K562 (cell line): ENCODE measurements around the gene LDAF1. TPM values are rescaled to one million over a fixed set of nuclear protein-coding genes. Genes with fewer than 3 reads are reported as not detected.

Source experiments
- ATAC-seq: fragments of 200-7000 bp; cut with Tn5 transposase; 3 replicates; pipeline ENCODE4 v1.9.1; 2020; ENCODE audit warnings: moderate library complexity
- BruUV-seq: library from RNA; stranded (reverse); fragments of 400-500 nt; replicated peaks from 2 replicates; lab custom pipeline; 2021; lab: Mats Ljungman, UMichigan
- CTCF ChIA-PET: fragments of 300-600 bp; formaldehyde crosslinking; extraction: SDS; loops from one replicate; lab custom pipeline; 2021; ENCODE audit warnings: low intra/inter-chr PET ratio; lab: Yijun Ruan, JAX
- POLR2A ChIA-PET: fragments of 300-600, 350-650 bp; sonication (Branson Sonifier 250); formaldehyde crosslinking; extraction: SDS; loops from one replicate; lab custom pipeline; 2021; ENCODE audit warnings: antibody characterized with exemption, inconsistent platforms; lab: Yijun Ruan, JAX
- DNase-seq, 4 experiments: peaks; one replicate each; pipeline versions ENCODE4 v3.0.0 to v3.0.0-alpha.2; 2011 to 2018; ENCODE audit warnings: low spot score in 3 of 4, mixed read lengths in 3 of 4; ENCODE audit errors: extremely low read depth in 1 of 4
- FAIRE-seq: peaks from 2 replicates; lab custom pipeline; 2011; peaks lifted over from hg19 to GRCh38; lab: Jason Lieb, UNC
- H2AFZ ChIP-seq: 2 replicates; pipeline ENCODE4 v1.6.0; 2011; ENCODE audit warnings: low read depth, low read length, control low read depth, inconsistent platforms
- H3K27ac ChIP-seq: fragments of 200-600 bp; 3 replicates; pipeline ENCODE4 v1.8.0; 2011; ENCODE audit warnings: low read depth, mild to moderate bottlenecking, control low read depth, inconsistent platforms, low read length, moderate library complexity, mixed read lengths; ENCODE audit errors: extremely low read depth
- H3K27me3 ChIP-seq, 2 experiments: fragments of 300-600 bp in 1 of 2; 2 replicates in 1 of 2; 3 replicates in 1 of 2; pipeline versions ENCODE4 v1.6.0 to v1.8.0; 2011; ENCODE audit warnings: inconsistent platforms in 2 of 2, low read length in 2 of 2, mild to moderate bottlenecking in 1 of 2, mixed read lengths in 1 of 2, moderate library complexity in 1 of 2; ENCODE audit not compliant: control insufficient read depth in 2 of 2, insufficient read depth in 2 of 2
- H3K36me3 ChIP-seq: fragments of 300-600 bp; 3 replicates; pipeline ENCODE4 v1.8.0; 2011; ENCODE audit warnings: mild to moderate bottlenecking, low read length, inconsistent platforms; ENCODE audit not compliant: control insufficient read depth, insufficient read depth
- H3K4me1 ChIP-seq, 2 experiments: fragments of 200-600 bp in 1 of 2; replicated peaks in 1 of 2; 2 replicates in 1 of 2; 3 replicates in 1 of 2; pipeline versions ENCODE4 v1.5.1 to v1.8.0; 2011; ENCODE audit warnings: inconsistent platforms in 2 of 2, low read length in 2 of 2, mild to moderate bottlenecking in 1 of 2, mixed read lengths in 1 of 2, moderate library complexity in 1 of 2; ENCODE audit not compliant: control insufficient read depth in 2 of 2, insufficient read depth in 2 of 2
- H3K4me2 ChIP-seq: 2 replicates; pipeline ENCODE4 v1.6.1; 2011; ENCODE audit warnings: low read length, control low read depth, inconsistent platforms, mixed read lengths; ENCODE audit not compliant: insufficient read depth
- H3K4me3 ChIP-seq: fragments of 200-600 bp; sonication (generic), shearing (Covaris generic); 2 replicates; pipeline ENCODE4 v1.5.1; 2016; ENCODE audit warnings: control low read depth, inconsistent platforms
- H3K79me2 ChIP-seq: fragments of 200-600 bp; 3 replicates; pipeline ENCODE4 v1.8.0; 2011; ENCODE audit warnings: low read length, inconsistent platforms; ENCODE audit not compliant: control insufficient read depth, insufficient read depth
- H3K9ac ChIP-seq, 2 experiments: 2 replicates each; pipeline versions ENCODE4 v1.6.0 to v1.6.1; 2011; ENCODE audit warnings: low read depth in 2 of 2, low read length in 2 of 2, control low read depth in 1 of 2, inconsistent platforms in 1 of 2, mild to moderate bottlenecking in 1 of 2, mixed read lengths in 1 of 2; ENCODE audit not compliant: insufficient read depth in 1 of 2
- H3K9me1 ChIP-seq: one replicate; pipeline ENCODE4 v1.6.0; 2011; ENCODE audit warnings: inconsistent platforms, mild to moderate bottlenecking, low read length, moderate library complexity; ENCODE audit not compliant: control insufficient read depth, insufficient read depth
- H3K9me3 ChIP-seq: replicated peaks from 2 replicates; pipeline ENCODE4 v1.5.1; 2011; ENCODE audit warnings: low read depth, low read length, inconsistent platforms; ENCODE audit not compliant: control insufficient read depth, insufficient read depth
- H4K20me1 ChIP-seq: replicated peaks from 2 replicates; pipeline ENCODE4 v1.6.1; 2011; ENCODE audit warnings: low read length, inconsistent platforms, mixed read lengths; ENCODE audit not compliant: control insufficient read depth, insufficient read depth
- BRF2 ChIP-seq: IDR thresholded peaks from 3 replicates; pipeline ENCODE4 v1.6.1; 2011; ENCODE audit warnings: borderline replicate concordance, mild to moderate bottlenecking; ENCODE audit not compliant: insufficient read length, insufficient read depth
- GATA2 ChIP-seq: sonication (generic); formaldehyde crosslinking; IDR thresholded peaks from 2 replicates; pipeline ENCODE4 v1.4.0; 2020; ENCODE audit warnings: mild to moderate bottlenecking, missing genetic modification reagents
- KAT7 ChIP-seq: sonication (generic); formaldehyde crosslinking; IDR thresholded peaks from 2 replicates; pipeline ENCODE4 v1.8.0; 2022; ENCODE audit warnings: missing genetic modification reagents, mild to moderate bottlenecking, borderline replicate concordance
- PBX2 ChIP-seq, 2 experiments: IDR thresholded peaks in 1 of 2; conservative IDR thresholded peaks in 1 of 2; 2 replicates each; pipeline ENCODE4 v1.6.1; 2016; ENCODE audit warnings: low read depth in 2 of 2, mild to moderate bottlenecking in 1 of 2, missing compliant biosample characterization in 1 of 2, missing genetic modification characterization in 1 of 2, moderate library complexity in 1 of 2
- RERE ChIP-seq: sonication (generic); formaldehyde crosslinking; IDR thresholded peaks from 2 replicates; pipeline ENCODE4 v1.8.0; 2023; ENCODE audit warnings: missing genetic modification reagents, mild to moderate bottlenecking, borderline replicate concordance
- RHOXF2B ChIP-seq: fragments of 250-450 bp; sonication (Bioruptor Pico); conservative IDR thresholded peaks from 2 replicates; pipeline ENCODE4 v1.5.1; 2021
- SMC3 ChIP-seq: conservative IDR thresholded peaks from 2 replicates; pipeline ENCODE4 v1.6.1; 2011; ENCODE audit warnings: low read depth, low read length, improper control_type of control experiment; ENCODE audit not compliant: insufficient read depth
- ZKSCAN8 ChIP-seq: fragments of 200-800 bp; sonication (Bioruptor generic); IDR thresholded peaks from 2 replicates; pipeline ENCODE4 v1.6.1; 2016; ENCODE audit warnings: missing genetic modification characterization, missing compliant biosample characterization
- ZNF316 ChIP-seq: fragments of 450-650 bp; IDR thresholded peaks from 2 replicates; pipeline ENCODE4 v1.6.1; 2016
- ZNF561 ChIP-seq: fragments of 450-650 bp; formaldehyde crosslinking; conservative IDR thresholded peaks from 2 replicates; pipeline ENCODE4 v1.4.0; 2020; ENCODE audit warnings: mild to moderate bottlenecking, moderate library complexity
- WGBS: fragments of 100-300 bp; shearing (Covaris generic); methylation state at CpG from one replicate; pipeline ENCODE4 v1.1.6; 2016; ENCODE audit warnings: low coverage, mixed read lengths; ENCODE audit not compliant: insufficient coverage; ENCODE audit errors: missing lambda C conversion rate; 5-methylcytosine and 5-hydroxymethylcytosine counted together
- in situ Hi-C: fragments of 300-500 bp; cut with MboI; formaldehyde crosslinking; loops from 4 replicates; pipeline ENCODE4 v1.15.0; 2018; ENCODE audit warnings: inconsistent platforms, mixed read lengths
- intact Hi-C: fragments of 100-400 bp; cut with micrococcal nuclease; formaldehyde crosslinking; loops from 2 replicates; pipeline ENCODE4 v1.14.2; 2022
- polyA plus RNA-seq, 8 experiments: library from polyadenylated mRNA; depleted of rRNA in 4 of 8; stranded (reverse) in 5 of 8; unstranded in 3 of 8; fragments of >200 nt; fragmentation: Nextera tagmentation in 2 of 8; fragmentation: Illumina TruSeq in 1 of 8; extraction: Ambion mirVana in 2 of 8; extraction: Trizol in 1 of 8; gene quantifications; 2 replicates each; pipeline versions ENCODE4 v1.2.1 to v1.2.3, GENCODE V29; 2011 to 2014; ENCODE audit warnings: inconsistent platforms in 1 of 8, missing spikeins in 1 of 8
- total RNA-seq, 7 experiments: library from RNA; depleted of rRNA in 6 of 7; stranded (reverse); fragments of >200 nt in 6 of 7; fragmentation: Illumina TruSeq in 2 of 7; extraction: Trizol in 2 of 7; gene quantifications; 2 replicates each; pipeline versions ENCODE4 v1.2.1 to v1.2.3, GENCODE V29; 2011 to 2021; ENCODE audit warnings: low replicate concordance in 1 of 7

The LDAF1 gene
- total and polyA plus RNA-seq, 9 of the 15 experiments (the other 6 are each of a cell fraction or from before 2014, with no cell fraction given) = 7.0 to 20.1 (median 12.5) TPM

GRCh38 chr16:21159281-21159951 is 942 bp downstream of the LDAF1 start (continued):
- no peak for TF ChIP-seq RERE (CRISPR knock-in tag)
- TF ChIP-seq GATA2 (CRISPR knock-in tag) = no peak
- TF ChIP-seq, all 486 proteins: peak for 11

GRCh38 chr16:21160276-21160675 is 1.8 kb downstream of the LDAF1 start:
- DNase-seq (no peak), ATAC-seq (no peak), FAIRE-seq (no peak)
- no peaks in the 10 kb centered on the region for H3K9me1 ChIP-seq
- peaks cover 23% of the 10 kb centered on the region for H3K36me3 ChIP-seq
- no peaks in the 10 kb centered on the region for H3K9me3 ChIP-seq
- H3K9ac ChIP-seq = no peak overlapping the region; a peak in 1 of 4 replicates
- H3K27ac ChIP-seq = no peak overlapping the region
- no peaks in the 10 kb centered on the region for H4K20me1 ChIP-seq
- no peaks in the 10 kb centered on the region for H3K27me3 ChIP-seq
- no TSS peak for BruUV-seq
- H2AFZ ChIP-seq = no peak overlapping the region
- in situ Hi-C loops (no loop called here), intact Hi-C loops (no loop called here)
- WGBS = 71% methylated on average over 1 of the region's 1 CpG
- peaks cover 10 to 17% of the 10 kb centered on the region in 2 experiments for H3K4me1 ChIP-seq
- CTCF ChIA-PET = interaction anchor here (0.6 kb wide), 1 partner anchor 1028 kb away, joined by 3 read pairs; no protein-coding TSS in a partner anchor
- POLR2A ChIA-PET = interaction anchor here (0.7 to 1.4 kb wide), 3 partner anchors 10 to 1466 kb away, joined by 3 to 5 read pairs (median 4); partner anchors contain the start of gene DNAH3
- peaks cover 3% of the 10 kb centered on the region; the same call in 1 of the 3 replicates for H3K79me2 ChIP-seq
- no peak overlapping the region for H3K4me2 ChIP-seq
- H3K4me3 ChIP-seq = no peak overlapping the region
- TF ChIP-seq SMC3 (no peak), ZKSCAN8 (no peak), BRF2 (no peak), ZNF316 (no peak), ZNF561 (CRISPR knock-in tag) (no peak), PBX2 (CRISPR knock-in tag; IDR thresholded peaks at IDR 0.05; ENCODE audit: low read depth) (no peak), PBX2 (tag; conservative IDR thresholded peaks at IDR 0.05; ENCODE audit: low read depth) (no peak), KAT7 (CRISPR knock-in tag) (no peak), RHOXF2B (CRISPR knock-in tag) (no peak)
